ENCODE measurements around the gene PLXNA4. TPM values are rescaled to one million over a fixed set of nuclear protein-coding genes. Genes with fewer than 3 reads are reported as not detected.

PLXNA4 gene
- total RNA-seq (ENCODE audit: unreplicated experiment), result 16.2 TPM
- long read RNA-seq, result 0 reads

GRCh38 chr7:132575982-132576720, at the start of gene PLXNA4:
Gene PLXNA4 (minus strand): TSS chr7:132576470. CDS start chr7:132508693, 67,777 bp downstream.
- peak within 1 kb of the TSS; percentile 12 for H3K27ac Mint-ChIP-seq (ENCODE audit: unreplicated experiment)
- peaks cover 18% of the 10 kb centered on the region for H3K4me1 Mint-ChIP-seq (ENCODE audit: low read depth, unreplicated experiment)
- H3K36me3 Mint-ChIP-seq (ENCODE audit: unreplicated experiment), result no peaks in the 10 kb centered on the region
- peak within 1 kb of the TSS; percentile 74 for H3K4me3 Mint-ChIP-seq (ENCODE audit: unreplicated experiment)
- DNase-seq, result peak; percentile 39
- H3K27me3 Mint-ChIP-seq (ENCODE audit: unreplicated experiment), result peaks cover 25% of the 10 kb centered on the region
- peaks cover 6% of the 10 kb centered on the region for H3K9me3 Mint-ChIP-seq (ENCODE audit: unreplicated experiment)
- no peak for TF ChIP-seq CTCF (IDR thresholded peaks at IDR 0.05; ENCODE audit: partially characterized antibody, unreplicated experiment)

GRCh38 chr7:132625651-132626050, 49.4 kb upstream of the PLXNA4 start:
- no peaks in the 10 kb centered on the region for H3K4me1 Mint-ChIP-seq (ENCODE audit: low read depth, unreplicated experiment)
- H3K4me3 Mint-ChIP-seq (ENCODE audit: unreplicated experiment), result no peak overlapping the region
- no peak for DNase-seq
- no peak overlapping the region for H3K27ac Mint-ChIP-seq (ENCODE audit: unreplicated experiment)
- no peaks in the 10 kb centered on the region for H3K36me3 Mint-ChIP-seq (ENCODE audit: unreplicated experiment)
- no peak for TF ChIP-seq CTCF (IDR thresholded peaks at IDR 0.05; ENCODE audit: partially characterized antibody, unreplicated experiment)
- H3K27me3 Mint-ChIP-seq (ENCODE audit: unreplicated experiment), result no peaks in the 10 kb centered on the region
- H3K9me3 Mint-ChIP-seq (ENCODE audit: unreplicated experiment), result no peaks in the 10 kb centered on the region

- no peak for DNase-seq
- Mint-ChIP-seq H3K27ac (ENCODE audit: unreplicated experiment) (no peak overlapping the region), H3K4me3 (ENCODE audit: unreplicated experiment) (no peak overlapping the region), H3K36me3 (ENCODE audit: unreplicated experiment) (no peaks in the 10 kb centered on the region), H3K27me3 (ENCODE audit: unreplicated experiment) (no peaks in the 10 kb centered on the region), H3K4me1 (ENCODE audit: low read depth, unreplicated experiment) (no peaks in the 10 kb centered on the region), H3K9me3 (ENCODE audit: unreplicated experiment) (no peaks in the 10 kb centered on the region)
- no peak for TF ChIP-seq CTCF (IDR thresholded peaks at IDR 0.05; ENCODE audit: partially characterized antibody, unreplicated experiment)
These were observed 45.8 kb upstream of the PLXNA4 start for GRCh38 chr7:132622081-132622480.

GRCh38 chr7:132619967-132620366, 43.7 kb upstream of the PLXNA4 start:
- no peak for DNase-seq
- H3K27ac Mint-ChIP-seq (ENCODE audit: unreplicated experiment), result no peak overlapping the region
- H3K36me3 Mint-ChIP-seq (ENCODE audit: unreplicated experiment), result no peaks in the 10 kb centered on the region
- no peaks in the 10 kb centered on the region for H3K9me3 Mint-ChIP-seq (ENCODE audit: unreplicated experiment)
- peaks cover 9% of the 10 kb centered on the region for H3K4me1 Mint-ChIP-seq (ENCODE audit: low read depth, unreplicated experiment)
- TF ChIP-seq CTCF (IDR thresholded peaks at IDR 0.05; ENCODE audit: partially characterized antibody, unreplicated experiment), result no peak
- peaks cover 2% of the 10 kb centered on the region for H3K27me3 Mint-ChIP-seq (ENCODE audit: unreplicated experiment)
- no peak overlapping the region for H3K4me3 Mint-ChIP-seq (ENCODE audit: unreplicated experiment)

- Mint-ChIP-seq H3K4me3 (ENCODE audit: unreplicated experiment) (no peak overlapping the region), H3K4me1 (ENCODE audit: low read depth, unreplicated experiment) (peaks cover 18% of the 10 kb centered on the region), H3K27ac (ENCODE audit: unreplicated experiment) (no peak overlapping the region), H3K9me3 (ENCODE audit: unreplicated experiment) (no peaks in the 10 kb centered on the region), H3K27me3 (ENCODE audit: unreplicated experiment) (peaks cover 6% of the 10 kb centered on the region), H3K36me3 (ENCODE audit: unreplicated experiment) (no peaks in the 10 kb centered on the region)
- no peak for TF ChIP-seq CTCF (IDR thresholded peaks at IDR 0.05; ENCODE audit: partially characterized antibody, unreplicated experiment)
- no peak for DNase-seq
These were observed 42.7 kb upstream of the PLXNA4 start for GRCh38 chr7:132618956-132619305.
